CD14-positive monocyte (primary cell): ENCODE data around the gene MKLN1. TPM values are rescaled to one million over a fixed set of nuclear protein-coding genes. Genes with fewer than 3 reads are reported as not detected.

ENCODE experiments used
- DNase-seq, 3 donors: peaks; one replicate each; pipeline ENCODE4 v3.0.0-alpha.2; 2011 to 2022
- H2AFZ ChIP-seq: 2 replicates; pipeline ENCODE4 v1.6.0; 2012; ENCODE audit warnings: mild to moderate bottlenecking, low read depth, low read length, inconsistent platforms; ENCODE audit not compliant: insufficient read depth, poor library complexity, severe bottlenecking
- H3K27ac ChIP-seq, 2 donors: 1 replicate in 1 of 2; 2 replicates in 1 of 2; pipeline ENCODE4 v1.5.1; 2012 to 2013; ENCODE audit warnings: low read length in 2 of 2, control low read depth in 1 of 2, inconsistent platforms in 1 of 2, low read depth in 1 of 2, mild to moderate bottlenecking in 1 of 2
- H3K27me3 ChIP-seq, 2 donors: one replicate each; pipeline versions ENCODE4 v1.6.0 to v1.6.1; 2011 to 2013; ENCODE audit warnings: low read length in 2 of 2; ENCODE audit not compliant: control insufficient read depth in 2 of 2, insufficient read depth in 2 of 2
- H3K36me3 ChIP-seq, 2 donors: replicated peaks in 1 of 2; 1 replicate in 1 of 2; 2 replicates in 1 of 2; pipeline versions ENCODE4 v1.5.1 to v1.6.1; 2012 to 2013; ENCODE audit warnings: low read length in 2 of 2, control low read depth in 1 of 2, inconsistent platforms in 1 of 2, mild to moderate bottlenecking in 1 of 2; ENCODE audit not compliant: insufficient read depth in 2 of 2, control insufficient read depth in 1 of 2
- H3K4me1 ChIP-seq, 2 donors: 1 replicate in 1 of 2; 2 replicates in 1 of 2; pipeline versions ENCODE4 v1.5.1 to v1.6.1; 2012 to 2013; ENCODE audit warnings: low read length in 2 of 2, control low read depth in 1 of 2, inconsistent platforms in 1 of 2, mild to moderate bottlenecking in 1 of 2, moderate library complexity in 1 of 2; ENCODE audit not compliant: insufficient read depth in 2 of 2, control insufficient read depth in 1 of 2
- H3K4me2 ChIP-seq: replicated peaks from 2 replicates; pipeline ENCODE3; 2012; ENCODE audit warnings: low read length, moderate library complexity, mild to moderate bottlenecking; ENCODE audit not compliant: poor library complexity, severe bottlenecking; ENCODE audit errors: extremely low read depth
- H3K4me3 ChIP-seq, 3 experiments: fragments of 200-600 bp in 1 of 3; sonication (generic) in 1 of 3; replicated peaks in 1 of 3; 1 replicate in 2 of 3; 2 replicates in 1 of 3; pipeline ENCODE4 v1.5.1; 2011 to 2013; ENCODE audit warnings: low read length in 3 of 3, mild to moderate bottlenecking in 3 of 3, control low read depth in 2 of 3, low read depth in 2 of 3, inconsistent platforms in 1 of 3, moderate library complexity in 1 of 3
- H3K79me2 ChIP-seq: 2 replicates; pipeline ENCODE4 v1.6.0; 2012; ENCODE audit warnings: mild to moderate bottlenecking, control low read depth, inconsistent platforms, low read length, moderate library complexity; ENCODE audit not compliant: insufficient read depth
- H3K9ac ChIP-seq: 2 replicates; pipeline ENCODE4 v1.6.0; 2017; ENCODE audit warnings: low read length, mild to moderate bottlenecking; ENCODE audit not compliant: insufficient read depth, poor library complexity, severe bottlenecking
- H3K9me3 ChIP-seq, 2 donors: replicated peaks in 1 of 2; 1 replicate in 1 of 2; 2 replicates in 1 of 2; pipeline versions ENCODE4 v1.5.1 to v1.6.1; 2012 to 2013; ENCODE audit warnings: low read length in 2 of 2, control low read depth in 1 of 2; ENCODE audit not compliant: control insufficient read depth in 1 of 2, insufficient read depth in 1 of 2
- H4K20me1 ChIP-seq: 2 replicates; pipeline ENCODE4 v1.6.0; 2012; ENCODE audit warnings: mild to moderate bottlenecking, low read length, control low read depth, moderate library complexity; ENCODE audit not compliant: insufficient read depth
- H3K27ac Mint-ChIP-seq, 7 donors: one replicate each; pipeline ENCODE4 v1.8.0; 2020; ENCODE audit warnings: mild to moderate bottlenecking in 7 of 7, mixed read lengths in 7 of 7, moderate library complexity in 6 of 7, inconsistent platforms in 2 of 7
- H3K27me3 Mint-ChIP-seq, 3 donors: one replicate each; pipeline ENCODE4 v1.8.0; 2021 to 2022; ENCODE audit warnings: low read depth in 3 of 3, mild to moderate bottlenecking in 3 of 3, mixed read lengths in 3 of 3, moderate library complexity in 3 of 3, inconsistent platforms in 1 of 3
- H3K36me3 Mint-ChIP-seq, 2 donors: one replicate each; pipeline ENCODE4 v1.8.0; 2020; ENCODE audit warnings: mixed read lengths in 2 of 2, inconsistent platforms in 1 of 2, mild to moderate bottlenecking in 1 of 2
- H3K4me1 Mint-ChIP-seq: one replicate; pipeline ENCODE4 v1.8.0; 2020; ENCODE audit warnings: mild to moderate bottlenecking, mixed read lengths
- H3K4me3 Mint-ChIP-seq, 2 donors: one replicate each; pipeline ENCODE4 v1.8.0; 2020; ENCODE audit warnings: mild to moderate bottlenecking in 2 of 2, mixed read lengths in 2 of 2, moderate library complexity in 1 of 2
- H3K9me3 Mint-ChIP-seq, 7 donors: one replicate each; pipeline ENCODE4 v1.8.0; 2020 to 2022; ENCODE audit warnings: mixed read lengths in 7 of 7, mild to moderate bottlenecking in 6 of 7, moderate library complexity in 6 of 7, inconsistent platforms in 2 of 7
- WGBS: methylation state at CpG from one replicate; pipeline ENCODE4 v1.1.5; 2013; ENCODE audit warnings: missing lambda C conversion rate; ENCODE audit not compliant: insufficient coverage; 5-methylcytosine and 5-hydroxymethylcytosine counted together
- intact Hi-C, 2 donors: fragments of 100-400 bp; cut with micrococcal nuclease; formaldehyde crosslinking; loops; one replicate each; pipeline versions ENCODE4 v1.15.0 to v1.15.1; 2023
- polyA plus RNA-seq, 3 donors: library from polyadenylated mRNA; depleted of rRNA in 1 of 3; unstranded in 2 of 3; stranded (reverse) in 1 of 3; fragments of 300-500 nt in 2 of 3; fragments of >200 nt in 1 of 3; fragmentation: Illumina TruSeq in 2 of 3; gene quantifications; 1 replicate in 2 of 3; 2 replicates in 1 of 3; pipeline ENCODE4 v1.2.3, GENCODE V29; 2012 to 2021
- TF ChIP-seq, protein P1 (sequence below): fragments of 200-600 bp; IDR thresholded peaks from one replicate; pipeline ENCODE4 v1.8.0; 2022; ENCODE audit warnings: antibody characterized with exemption, mild to moderate bottlenecking

The MKLN1 gene
- polyA plus RNA-seq, 3 donors: 12.2 to 18.5 (median 17.2) TPM

DNA sequence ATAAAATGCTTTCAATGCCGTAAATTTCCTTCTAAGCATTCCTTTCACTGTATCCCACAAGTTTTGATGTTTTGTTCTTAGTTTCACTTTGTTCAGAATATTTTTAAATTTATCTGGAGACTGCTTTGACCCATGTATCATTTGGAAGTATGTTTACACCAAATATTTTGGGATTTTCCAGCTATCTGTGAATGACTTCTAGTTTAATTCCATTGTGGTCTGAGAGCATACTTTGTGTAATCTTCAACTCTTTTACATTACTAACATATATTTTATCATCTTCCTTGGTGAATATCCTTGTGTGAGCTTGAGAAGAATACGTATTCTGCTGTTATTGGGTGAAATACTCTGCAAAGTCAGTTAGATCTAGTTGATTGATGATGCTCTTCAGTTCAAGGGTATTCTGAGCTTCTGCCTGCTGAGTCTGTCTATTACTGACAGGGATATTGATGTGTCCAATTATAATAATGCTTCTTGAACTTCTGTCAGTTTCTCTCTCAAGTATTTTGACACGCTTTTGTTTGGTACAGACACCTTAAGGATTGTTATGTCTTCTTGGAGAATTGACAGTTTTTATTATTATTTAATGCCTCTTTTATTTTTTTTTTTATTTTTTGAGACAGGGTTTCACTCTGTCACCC is 31.6 kb downstream of the MKLN1 start:
- Mint-ChIP-seq H3K9me3 (no peaks in the 10 kb centered on the region), H3K36me3 (no peaks in the 10 kb centered on the region), H3K27me3 (peaks cover 0 to 1% (median 0%) of the 10 kb centered on the region in 3 donors), H3K4me3 (no peak overlapping the region), H3K27ac (no peak overlapping the region), H3K4me1 (peaks cover 73% of the 10 kb centered on the region)
- intact Hi-C loops: no loop called here
- H3K4me1 ChIP-seq: peaks cover 18 to 40% of the 10 kb centered on the region in 2 donors
- H2AFZ ChIP-seq: no peak overlapping the region
- TF ChIP-seq, protein P1, sequence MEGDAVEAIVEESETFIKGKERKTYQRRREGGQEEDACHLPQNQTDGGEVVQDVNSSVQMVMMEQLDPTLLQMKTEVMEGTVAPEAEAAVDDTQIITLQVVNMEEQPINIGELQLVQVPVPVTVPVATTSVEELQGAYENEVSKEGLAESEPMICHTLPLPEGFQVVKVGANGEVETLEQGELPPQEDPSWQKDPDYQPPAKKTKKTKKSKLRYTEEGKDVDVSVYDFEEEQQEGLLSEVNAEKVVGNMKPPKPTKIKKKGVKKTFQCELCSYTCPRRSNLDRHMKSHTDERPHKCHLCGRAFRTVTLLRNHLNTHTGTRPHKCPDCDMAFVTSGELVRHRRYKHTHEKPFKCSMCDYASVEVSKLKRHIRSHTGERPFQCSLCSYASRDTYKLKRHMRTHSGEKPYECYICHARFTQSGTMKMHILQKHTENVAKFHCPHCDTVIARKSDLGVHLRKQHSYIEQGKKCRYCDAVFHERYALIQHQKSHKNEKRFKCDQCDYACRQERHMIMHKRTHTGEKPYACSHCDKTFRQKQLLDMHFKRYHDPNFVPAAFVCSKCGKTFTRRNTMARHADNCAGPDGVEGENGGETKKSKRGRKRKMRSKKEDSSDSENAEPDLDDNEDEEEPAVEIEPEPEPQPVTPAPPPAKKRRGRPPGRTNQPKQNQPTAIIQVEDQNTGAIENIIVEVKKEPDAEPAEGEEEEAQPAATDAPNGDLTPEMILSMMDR: no peak
- no peaks in the 10 kb centered on the region for H3K9me3 ChIP-seq
- H3K27ac ChIP-seq: no peak overlapping the region
- H3K4me2 ChIP-seq: peak overlapping the region; percentile 8
- no peak overlapping the region for H3K4me3 ChIP-seq
- H3K27me3 ChIP-seq: no peaks in the 10 kb centered on the region
- no peak for DNase-seq
- H3K9ac ChIP-seq: no peak overlapping the region
- peaks cover 99% of the 10 kb centered on the region for H4K20me1 ChIP-seq
- WGBS: no CpG with 5 or more reads among the region's 3 CpGs
- peaks cover 100% of the 10 kb centered on the region for H3K79me2 ChIP-seq
- no peaks in the 10 kb centered on the region for H3K36me3 ChIP-seq

DNA sequence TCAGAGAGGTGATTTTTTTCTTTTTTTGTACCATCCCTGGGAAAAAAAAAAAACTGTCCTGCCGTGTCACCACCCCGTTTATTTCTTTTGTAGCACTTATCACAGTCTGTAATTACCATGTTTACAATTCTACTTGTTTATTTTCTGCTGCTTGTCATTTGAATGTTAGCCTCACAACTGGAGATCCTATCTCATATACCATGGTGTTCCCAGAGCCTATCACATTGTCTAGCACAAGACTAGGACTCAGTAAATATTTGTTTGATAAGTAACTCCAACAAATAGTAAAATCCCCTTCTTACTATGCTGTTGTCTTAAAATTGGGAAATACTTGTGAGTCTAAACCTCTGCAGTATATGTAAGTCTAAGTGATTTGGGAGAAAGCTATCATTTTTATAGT is 36.0 kb downstream of the MKLN1 start:
- peaks cover 4 to 6% of the 10 kb centered on the region in 2 donors for H3K36me3 Mint-ChIP-seq
- no peak for DNase-seq
- TF ChIP-seq, protein P1: no peak
- H3K27ac Mint-ChIP-seq: no peak overlapping the region
- peaks cover 99% of the 10 kb centered on the region for H3K79me2 ChIP-seq
- H3K9ac ChIP-seq: no peak overlapping the region
- H2AFZ ChIP-seq: no peak overlapping the region
- H3K4me1 ChIP-seq: peaks cover 0 to 14% of the 10 kb centered on the region in 2 donors
- no CpG with 5 or more reads among the region's 2 CpGs for WGBS
- peaks cover 0 to 5% (median 2%) of the 10 kb centered on the region in 7 donors for H3K9me3 Mint-ChIP-seq
- H3K9me3 ChIP-seq: no peaks in the 10 kb centered on the region
- H3K4me2 ChIP-seq: no peak overlapping the region
- H3K4me3 ChIP-seq: no peak overlapping the region
- peaks cover 68% of the 10 kb centered on the region for H3K4me1 Mint-ChIP-seq
- no peaks in the 10 kb centered on the region for H3K36me3 ChIP-seq
- peaks cover 0 to 2% (median 1%) of the 10 kb centered on the region in 3 donors for H3K27me3 Mint-ChIP-seq
- H3K27me3 ChIP-seq: no peaks in the 10 kb centered on the region
- intact Hi-C loops: no loop called here
- peak overlapping the region in 1 of 2 donors; percentile 3 for H3K27ac ChIP-seq
- H4K20me1 ChIP-seq: peaks cover 99% of the 10 kb centered on the region
- H3K4me3 Mint-ChIP-seq: no peak overlapping the region
